ENCODE data around the gene GPR108. TPM values are rescaled to one million over a fixed set of nuclear protein-coding genes. Genes with fewer than 3 reads are reported as not detected.

The GPR108 gene
- total and polyA plus RNA-seq, 2 of the 13 experiments (the other 11 are each of a cell fraction or from before 2014, with no cell fraction given): 36.4 to 63.0 TPM

DNA sequence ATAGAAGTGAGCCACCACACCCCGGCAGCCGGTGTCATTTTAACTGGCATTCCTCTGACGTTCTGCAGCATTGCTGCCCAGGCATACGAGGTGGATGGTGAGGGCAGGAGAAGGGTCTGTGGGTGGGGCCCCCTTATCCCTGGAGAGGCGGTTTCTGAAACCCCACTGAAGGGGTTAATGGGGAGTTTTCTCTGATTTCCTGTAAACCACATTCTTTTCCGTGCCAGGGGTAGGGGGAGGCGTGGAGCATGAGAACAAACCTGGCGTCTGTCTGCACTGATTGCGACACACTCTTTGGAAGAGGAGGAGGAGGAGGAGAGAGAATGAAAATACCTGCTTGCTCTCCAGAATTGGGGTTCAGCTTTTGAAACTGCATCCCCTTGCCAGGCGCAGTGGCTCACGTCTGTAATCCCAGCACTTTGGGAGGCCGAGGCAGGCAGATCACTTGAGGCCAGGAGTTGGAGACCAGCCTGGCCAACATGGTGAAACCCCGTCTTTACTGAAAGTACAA is 14.2 kb downstream of the GPR108 start (continued):
- TF ChIP-seq MLX (CRISPR knock-in tag; IDR thresholded peaks at IDR 0.05): peak; percentile 75
- TF ChIP-seq ATAD3A (CRISPR knock-in tag; IDR thresholded peaks at IDR 0.05): no peak
- peak; percentile 30; the same call in 1 of the 2 replicates for TF ChIP-seq GABPB1 (CRISPR knock-in tag; IDR thresholded peaks at IDR 0.05)
- TF ChIP-seq ZFX (CRISPR knock-in tag; IDR thresholded peaks at IDR 0.05; ENCODE audit: low read depth): 0 out of 2 replicates have a peak, but pooled peaks have one; percentile 29
- TF ChIP-seq ZNF143 (CRISPR knock-in tag; IDR thresholded peaks at IDR 0.05): no peak
- TF ChIP-seq ADNP (CRISPR knock-in tag; IDR thresholded peaks at IDR 0.05): no peak
- TF ChIP-seq HNF1A (IDR thresholded peaks at IDR 0.05; ENCODE audit: low read depth): peak; percentile 73
- peak; percentile 86; the same call in 1 of the 2 replicates for TF ChIP-seq HNF1A (CRISPR knock-in tag; IDR thresholded peaks at IDR 0.05; ENCODE audit: borderline replicate concordance)
- no peak for TF ChIP-seq CENPT (CRISPR knock-in tag; IDR thresholded peaks at IDR 0.05; ENCODE audit: low read depth)
- peak; percentile 83; the same call in 1 of the 2 replicates for TF ChIP-seq RXRA (CRISPR knock-in tag; IDR thresholded peaks at IDR 0.05)
- TF ChIP-seq ZNF558 (CRISPR knock-in tag; IDR thresholded peaks at IDR 0.05; ENCODE audit: borderline replicate concordance): no peak
- peak; percentile 71 for TF ChIP-seq FOSL2 (CRISPR knock-in tag; IDR thresholded peaks at IDR 0.05)
- TF ChIP-seq ZNF619 (CRISPR knock-in tag; IDR thresholded peaks at IDR 0.05): no peak
- peak; percentile 36; the same call in 1 of the 2 replicates for TF ChIP-seq HINFP (CRISPR knock-in tag; IDR thresholded peaks at IDR 0.05; ENCODE audit: low read depth)
- no peak for TF ChIP-seq ATF5 (CRISPR knock-in tag; IDR thresholded peaks at IDR 0.05; ENCODE audit: low read depth)
- TF ChIP-seq ZNF382 (CRISPR knock-in tag; IDR thresholded peaks at IDR 0.05; ENCODE audit: borderline replicate concordance): no peak
- no peak for TF ChIP-seq RORA (CRISPR knock-in tag; IDR thresholded peaks at IDR 0.05)
- TF ChIP-seq ZNF850 (CRISPR knock-in tag; conservative IDR thresholded peaks at IDR 0.05): no peak
- TF ChIP-seq ISL2 (CRISPR knock-in tag; IDR thresholded peaks at IDR 0.05): peak; percentile 56
- TF ChIP-seq HCFC1 (IDR thresholded peaks at IDR 0.05; ENCODE audit: low read depth, low read length): no peak
- TF ChIP-seq CAMTA2 (CRISPR knock-in tag; IDR thresholded peaks at IDR 0.05; ENCODE audit: borderline replicate concordance): no peak
